ENCODE measurements around the gene RIN3. TPM values are rescaled to one million over a fixed set of nuclear protein-coding genes. Genes with fewer than 3 reads are reported as not detected.

Gene RIN3
- total and polyA plus RNA-seq, 7 donors: 6.0 to 31.8 (median 15.3) TPM

- intact Hi-C loops (cut with DNase I): no loop called here
- Histone ChIP-seq H3K4me1 (peaks cover 0 to 72% (median 45%) of the 10 kb centered on the region in 4 donors), H3K27me3 (no peaks in the 10 kb centered on the region), H3K9me3 (no peaks in the 10 kb centered on the region), H3K36me3 (peaks cover 0 to 7% (median 6%) of the 10 kb centered on the region in 4 donors), H3K4me3 (no peak overlapping the region), H3K27ac (peak overlapping the region in 2 of 4 donors; percentile 79 to 82)
- TF ChIP-seq, protein P1, sequence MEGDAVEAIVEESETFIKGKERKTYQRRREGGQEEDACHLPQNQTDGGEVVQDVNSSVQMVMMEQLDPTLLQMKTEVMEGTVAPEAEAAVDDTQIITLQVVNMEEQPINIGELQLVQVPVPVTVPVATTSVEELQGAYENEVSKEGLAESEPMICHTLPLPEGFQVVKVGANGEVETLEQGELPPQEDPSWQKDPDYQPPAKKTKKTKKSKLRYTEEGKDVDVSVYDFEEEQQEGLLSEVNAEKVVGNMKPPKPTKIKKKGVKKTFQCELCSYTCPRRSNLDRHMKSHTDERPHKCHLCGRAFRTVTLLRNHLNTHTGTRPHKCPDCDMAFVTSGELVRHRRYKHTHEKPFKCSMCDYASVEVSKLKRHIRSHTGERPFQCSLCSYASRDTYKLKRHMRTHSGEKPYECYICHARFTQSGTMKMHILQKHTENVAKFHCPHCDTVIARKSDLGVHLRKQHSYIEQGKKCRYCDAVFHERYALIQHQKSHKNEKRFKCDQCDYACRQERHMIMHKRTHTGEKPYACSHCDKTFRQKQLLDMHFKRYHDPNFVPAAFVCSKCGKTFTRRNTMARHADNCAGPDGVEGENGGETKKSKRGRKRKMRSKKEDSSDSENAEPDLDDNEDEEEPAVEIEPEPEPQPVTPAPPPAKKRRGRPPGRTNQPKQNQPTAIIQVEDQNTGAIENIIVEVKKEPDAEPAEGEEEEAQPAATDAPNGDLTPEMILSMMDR (IDR thresholded peaks at IDR 0.05): peak in 1 of 4 experiments; percentile 17
- TF ChIP-seq POLR2A (IDR thresholded peaks at IDR 0.05) (no peak), POLR2AphosphoS5 (IDR thresholded peaks at IDR 0.05) (no peak)
- 61 to 78% methylated on average over 13 of the region's 13 CpGs for WGBS, 2 donors
- no peak for DNase-seq
Measured at GRCh38 chr14:92551044-92551841, 37.7 kb downstream of the RIN3 start.

- Histone ChIP-seq H3K36me3 (peaks cover 0 to 15% (median 12%) of the 10 kb centered on the region in 4 donors), H3K4me1 (peaks cover 0 to 73% (median 42%) of the 10 kb centered on the region in 4 donors), H3K4me3 (no peak overlapping the region), H3K27me3 (no peaks in the 10 kb centered on the region), H3K27ac (peak overlapping the region in 3 of 4 donors; percentile 40 to 82 (median 79)), H3K9me3 (no peaks in the 10 kb centered on the region)
- peak in 1 of 4 donors; percentile 38 for TF ChIP-seq POLR2AphosphoS5 (IDR thresholded peaks at IDR 0.05)
- peak in 1 of 4 donors; percentile 16 for TF ChIP-seq EP300 (IDR thresholded peaks at IDR 0.05)
- TF ChIP-seq, protein P1 (IDR thresholded peaks at IDR 0.05): no peak
- no peak for TF ChIP-seq POLR2A (IDR thresholded peaks at IDR 0.05)
- intact Hi-C loops (cut with DNase I): no loop called here
- DNase-seq: no peak
- 61 to 89% methylated on average over 4 of the region's 4 CpGs for WGBS, 2 donors
Measured at GRCh38 chr14:92552066-92552465, 38.5 kb downstream of the RIN3 start.

DNA sequence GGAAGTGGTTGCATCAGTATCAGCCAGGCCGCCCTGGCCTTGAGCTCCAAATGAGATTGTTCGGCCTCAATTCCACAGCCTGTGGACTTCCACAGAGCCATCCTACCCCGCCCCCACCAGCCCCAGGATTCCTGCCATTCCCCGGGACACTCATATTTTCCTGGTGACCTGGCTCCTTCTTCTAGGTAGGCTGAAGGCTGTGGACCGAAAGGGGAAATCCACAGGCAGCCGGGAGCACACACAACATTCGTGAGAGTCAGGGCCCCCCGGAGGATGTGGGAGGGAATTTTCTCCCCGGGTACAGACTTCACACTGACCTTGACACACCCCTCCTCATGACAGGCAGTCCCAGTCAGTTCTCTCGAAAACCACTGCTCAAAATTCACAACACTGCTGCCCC lies 39.9 kb downstream of the RIN3 start:
- peak overlapping the region in 3 of 4 donors; percentile 37 to 82 (median 79) for H3K27ac ChIP-seq
- no peaks in the 10 kb centered on the region for H3K9me3 ChIP-seq
- intact Hi-C loops (cut with DNase I): no loop called here
- H3K36me3 ChIP-seq: peaks cover 0 to 28% (median 17%) of the 10 kb centered on the region in 4 donors
- WGBS, 2 donors: 54 to 63% methylated on average over 10 of the region's 10 CpGs
- peak in 1 of 4 donors; percentile 5 for TF ChIP-seq POLR2AphosphoS5 (IDR thresholded peaks at IDR 0.05)
- TF ChIP-seq, protein P1 (IDR thresholded peaks at IDR 0.05): no peak
- H3K27me3 ChIP-seq: no peaks in the 10 kb centered on the region
- no peak overlapping the region for H3K4me3 ChIP-seq
- peaks cover 0 to 73% (median 42%) of the 10 kb centered on the region in 4 donors for H3K4me1 ChIP-seq
- no peak for DNase-seq

GRCh38 chr14:92555465-92556111 lies 42.0 kb downstream of the RIN3 start:
- intact Hi-C loops (cut with DNase I): no loop called here
- H3K4me1 ChIP-seq: peaks cover 0 to 52% (median 24%) of the 10 kb centered on the region in 4 donors

More at GRCh38 chr14:92555465-92556111, 42.0 kb downstream of the RIN3 start:
- DNase-seq: no peak
- peak overlapping the region in 1 of 4 donors; percentile 14 for H3K27ac ChIP-seq
- no peaks in the 10 kb centered on the region for H3K9me3 ChIP-seq
- TF ChIP-seq, protein P1 (IDR thresholded peaks at IDR 0.05): no peak
- no peak for TF ChIP-seq EP300 (IDR thresholded peaks at IDR 0.05)
- no peaks in the 10 kb centered on the region for H3K27me3 ChIP-seq
- H3K4me3 ChIP-seq: no peak overlapping the region
- H3K36me3 ChIP-seq: peaks cover 0 to 47% (median 22%) of the 10 kb centered on the region in 4 donors
- WGBS, 2 donors: 51 to 78% methylated on average over 13 of the region's 13 CpGs
